ENCODE measurements around the gene ZBTB20.

ZBTB20 gene

DNA sequence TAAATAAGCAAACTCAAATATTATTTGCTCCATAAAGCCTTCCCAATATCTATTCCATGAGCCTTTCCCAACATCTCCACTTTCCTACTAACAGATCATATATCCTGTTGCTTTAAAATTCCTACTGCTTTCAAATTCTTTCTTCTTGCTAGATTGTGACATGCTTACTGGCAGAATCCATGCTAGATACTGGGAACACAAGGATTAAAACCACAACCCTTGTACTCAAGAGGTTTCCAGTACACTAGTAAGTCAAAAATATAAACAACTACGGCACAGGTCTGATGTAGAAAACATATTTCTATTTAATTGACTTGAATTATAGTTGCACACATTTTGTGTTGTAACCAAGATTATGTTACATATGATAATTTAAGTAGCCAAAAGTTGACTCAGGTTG, 275.0 kb downstream of the ZBTB20 start:
- no peak for DNase-seq (ENCODE audit: low spot score)

DNA sequence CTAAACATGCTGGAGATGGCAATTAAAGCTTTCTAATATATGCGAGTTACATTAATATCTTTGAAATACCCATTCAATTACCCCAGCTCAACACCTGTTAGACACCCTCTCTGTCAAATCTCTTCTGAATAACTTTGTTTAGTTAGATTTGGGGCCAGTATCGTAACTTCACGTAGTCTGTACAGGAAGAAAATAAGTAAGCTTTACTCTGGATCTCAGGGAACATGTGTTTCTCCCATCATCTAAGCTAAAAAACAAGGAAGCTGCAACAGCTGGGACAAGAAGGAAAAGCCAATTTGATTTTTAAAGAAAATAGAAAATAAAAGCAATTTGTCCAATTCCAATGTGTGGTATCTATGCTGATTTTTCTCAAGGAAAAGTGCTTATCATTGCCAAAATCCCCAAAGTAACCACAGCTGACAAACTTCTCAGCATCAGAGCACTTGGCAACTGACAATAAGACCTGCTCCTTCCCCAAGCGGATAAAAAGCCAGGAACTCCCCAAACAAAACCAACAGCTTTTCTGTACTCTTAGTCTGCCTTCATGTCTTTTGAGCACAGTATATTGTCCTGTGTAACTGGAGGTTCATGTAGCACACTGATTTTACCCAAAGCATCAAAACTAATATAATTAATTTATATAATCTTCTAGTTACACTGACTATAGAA, 279.1 kb downstream of the ZBTB20 start:
- no peak for DNase-seq (ENCODE audit: low spot score)

DNA sequence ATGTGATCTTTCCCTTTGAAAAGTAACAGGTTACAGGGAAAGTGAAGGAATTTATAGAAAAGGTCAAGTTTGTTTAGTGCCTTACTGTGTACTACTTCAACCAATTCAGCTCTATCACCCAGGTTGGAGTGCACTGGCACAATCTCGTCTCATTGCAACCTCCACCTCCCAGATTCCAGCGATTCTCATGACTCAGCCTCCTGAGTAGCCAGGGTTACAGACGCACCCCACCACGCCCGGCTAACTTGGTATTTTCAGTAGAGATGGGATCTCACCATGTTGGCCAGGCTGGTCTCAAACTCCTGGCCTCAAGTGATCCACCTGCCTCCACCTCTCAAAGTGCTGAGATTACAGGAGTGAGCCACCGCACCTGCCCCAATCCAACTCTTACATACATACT, 279.7 kb downstream of the ZBTB20 start:
- no peak for DNase-seq (ENCODE audit: low spot score)

DNA sequence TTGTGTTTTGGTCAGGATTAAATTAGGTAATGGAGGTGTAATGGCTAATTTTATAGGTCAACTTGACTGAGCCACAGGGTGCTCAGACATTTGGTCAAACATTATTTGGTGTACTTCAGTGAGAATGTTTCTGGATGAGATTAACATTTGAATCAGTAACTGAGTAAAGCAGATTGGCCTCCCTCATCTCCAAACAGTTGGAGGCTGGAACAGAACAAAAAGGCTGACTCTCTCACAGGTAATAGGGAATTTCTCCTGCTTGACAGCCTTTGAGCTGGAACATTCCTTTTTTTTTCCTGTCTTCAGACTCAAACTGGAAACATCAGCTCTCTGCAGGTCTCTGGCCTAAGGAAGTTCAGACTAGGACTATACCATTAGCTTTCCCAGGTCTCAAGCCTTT, 280.7 kb downstream of the ZBTB20 start:
- no peak for DNase-seq (ENCODE audit: low spot score)

DNA sequence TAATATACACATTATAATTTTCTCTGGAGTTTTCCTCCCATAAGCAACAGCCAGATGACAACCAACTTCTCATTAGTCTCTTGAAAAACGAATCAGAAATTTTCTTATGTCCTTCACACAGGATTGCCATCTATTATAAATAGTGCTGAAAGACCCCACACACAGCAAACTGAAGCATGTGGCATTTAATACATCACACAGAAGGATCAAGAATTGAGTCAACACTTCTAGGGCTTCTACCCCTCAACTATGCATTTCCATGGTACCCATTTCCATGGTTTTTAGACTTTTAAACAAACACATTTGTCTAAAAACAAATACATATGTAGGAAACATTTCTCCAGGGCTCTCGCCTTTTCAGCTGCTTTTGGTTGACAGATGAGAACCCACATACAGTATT, 282.1 kb downstream of the ZBTB20 start:
- DNase-seq (ENCODE audit: low spot score), result no peak

DNA sequence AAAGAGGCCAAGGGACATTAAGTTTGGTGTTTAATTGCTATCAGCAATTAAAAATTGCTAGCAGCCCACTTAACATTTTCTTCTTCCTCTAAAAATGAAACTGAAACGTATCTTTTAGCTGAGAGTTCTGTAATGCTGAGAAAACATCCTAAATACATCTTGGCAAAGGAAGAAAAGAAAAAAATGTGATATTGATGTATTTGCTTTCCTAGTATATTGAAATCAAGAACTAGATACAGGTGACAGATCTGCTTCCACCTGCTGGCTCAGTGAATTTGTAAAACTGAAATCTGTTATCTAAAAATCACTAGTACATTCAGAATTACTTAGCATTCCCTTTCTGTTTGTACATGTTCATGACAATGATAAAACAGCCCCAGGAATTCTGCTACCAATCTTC, 283.2 kb downstream of the ZBTB20 start:
- DNase-seq (ENCODE audit: low spot score), result no peak

DNA sequence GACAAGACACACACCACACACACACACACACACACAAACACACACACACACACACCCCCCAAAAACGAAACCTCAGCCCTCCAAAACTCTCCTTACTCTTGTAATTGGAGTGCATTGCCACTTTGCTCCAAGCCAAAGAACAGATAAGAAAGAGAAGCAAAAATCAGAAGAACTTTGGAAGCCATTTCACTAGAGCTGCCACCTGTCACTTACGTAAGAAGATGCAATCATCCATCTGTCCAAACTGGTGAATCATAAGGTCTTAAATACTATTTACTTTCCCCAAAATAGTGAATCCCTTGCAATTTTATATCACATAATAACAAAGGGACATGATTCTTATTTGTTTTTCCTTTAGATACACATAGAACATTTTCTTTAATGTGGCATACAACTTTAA, 285.4 kb downstream of the ZBTB20 start:
- DNase-seq (ENCODE audit: low spot score), result no peak

DNA sequence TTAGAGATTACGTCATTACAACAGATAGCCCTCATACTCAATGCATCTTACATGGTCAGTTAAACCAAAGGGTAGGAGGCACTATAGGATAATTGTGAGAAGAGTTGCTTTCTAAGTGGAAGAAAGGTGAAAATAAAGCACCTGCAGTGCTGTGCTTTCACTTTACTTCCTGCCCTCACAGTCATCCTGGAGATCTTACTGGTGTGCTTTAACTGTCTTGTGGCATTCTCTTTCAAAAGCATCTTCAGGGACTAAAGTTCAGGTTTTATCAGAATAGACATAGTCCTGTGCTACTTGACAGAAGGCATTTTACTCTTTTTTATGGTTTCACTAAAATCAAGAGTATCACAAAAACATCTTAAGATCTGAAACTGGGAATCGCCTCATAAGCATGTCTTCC, 286.6 kb downstream of the ZBTB20 start:
- DNase-seq (ENCODE audit: low spot score), result no peak

DNA sequence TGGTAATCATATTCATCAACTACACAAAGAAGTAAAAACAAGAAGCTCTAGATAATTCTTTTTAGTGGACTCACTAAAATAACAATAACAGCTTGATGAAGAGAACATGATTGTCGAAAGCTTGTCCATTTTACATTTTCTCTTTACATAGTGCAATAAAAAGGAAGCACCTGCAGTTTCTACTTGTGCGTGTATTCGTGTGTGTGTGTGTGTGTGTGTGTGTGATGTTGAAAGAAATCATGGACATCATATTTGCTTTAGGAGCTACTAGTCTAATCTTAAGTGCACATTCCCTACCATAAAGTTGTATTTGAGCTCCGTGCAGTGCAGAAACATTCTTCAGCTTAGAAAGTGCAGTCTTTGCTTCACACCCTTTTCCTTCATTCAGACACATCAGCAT, 288.8 kb downstream of the ZBTB20 start:
- no peak for DNase-seq (ENCODE audit: low spot score)

DNA sequence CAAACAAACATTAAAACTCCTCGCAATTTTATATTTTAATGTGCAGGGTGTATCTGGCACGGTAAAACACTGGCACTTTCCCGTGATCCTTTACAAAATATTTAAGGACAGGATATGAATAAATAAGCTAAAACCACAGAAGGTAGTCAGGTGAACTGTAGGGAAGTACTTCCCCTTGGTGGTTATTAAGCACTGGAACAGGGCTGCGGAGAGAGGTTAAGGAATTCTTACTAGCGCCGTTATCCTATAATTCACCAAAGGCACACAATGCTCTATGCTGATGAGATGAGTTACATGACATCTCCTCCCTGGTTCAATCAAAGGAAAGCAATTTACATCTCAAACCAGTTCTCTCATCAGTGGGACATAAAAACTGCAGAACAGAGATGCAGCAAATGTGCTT, 289.8 kb downstream of the ZBTB20 start:
- DNase-seq (ENCODE audit: low spot score), result no peak

DNA sequence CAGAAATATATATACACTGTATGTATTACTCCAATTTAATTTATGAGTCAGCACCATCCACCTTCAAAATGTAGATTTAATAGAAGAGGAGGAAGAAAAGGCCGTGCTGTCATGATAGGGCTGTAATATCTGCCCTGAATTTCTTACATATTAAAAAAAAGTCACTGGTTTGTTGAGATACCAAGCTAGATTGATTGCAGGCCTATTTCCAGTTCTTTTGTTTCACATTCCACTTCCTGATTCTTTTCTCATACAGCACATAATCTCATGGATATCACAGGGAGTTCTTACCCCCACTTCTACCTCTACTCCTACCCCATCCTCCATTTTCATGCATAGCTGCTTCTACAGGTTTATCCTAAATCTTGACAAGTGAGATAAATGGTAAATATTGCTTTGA, 290.3 kb downstream of the ZBTB20 start:
- DNase-seq (ENCODE audit: low spot score), result no peak

DNA sequence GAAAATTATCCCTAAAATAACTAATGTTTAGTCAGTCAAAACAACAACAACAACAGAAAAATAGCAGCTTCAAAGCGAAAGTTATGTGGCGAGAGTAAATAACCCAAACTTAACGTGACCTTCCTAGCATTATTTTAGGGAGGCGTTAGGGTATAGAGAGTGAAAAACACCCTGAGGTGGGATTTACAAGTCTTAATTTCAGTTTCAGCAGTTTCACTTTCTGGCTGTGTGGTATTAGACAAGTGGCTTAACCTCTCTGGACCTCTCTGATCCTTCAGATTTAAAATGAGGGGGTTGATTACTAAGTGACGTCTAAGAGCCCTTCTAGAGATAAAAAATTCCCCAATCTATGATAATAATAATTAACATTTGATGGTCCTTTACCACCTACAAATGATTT, 291.2 kb downstream of the ZBTB20 start:
- no peak for DNase-seq (ENCODE audit: low spot score)

DNA sequence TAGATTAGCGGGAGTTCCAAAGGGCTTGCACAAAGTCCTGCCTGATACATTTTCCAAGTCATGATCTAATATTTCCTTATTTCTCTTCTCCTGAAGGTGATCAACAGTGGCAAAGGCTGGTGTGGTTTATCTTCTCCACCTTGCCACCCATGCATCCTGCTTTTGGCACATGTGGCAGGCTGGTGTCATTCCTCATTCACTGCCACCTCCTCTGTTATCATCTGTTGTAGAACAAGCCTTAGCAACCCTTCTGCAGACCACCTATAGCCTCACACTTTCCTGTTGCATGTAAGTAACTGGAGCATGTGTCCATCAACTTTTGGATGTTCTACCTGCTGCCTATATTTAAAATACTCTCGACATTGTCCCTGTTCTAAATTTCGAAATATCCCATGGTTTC, 294.1 kb downstream of the ZBTB20 start:
- no peak for DNase-seq (ENCODE audit: low spot score)

DNA sequence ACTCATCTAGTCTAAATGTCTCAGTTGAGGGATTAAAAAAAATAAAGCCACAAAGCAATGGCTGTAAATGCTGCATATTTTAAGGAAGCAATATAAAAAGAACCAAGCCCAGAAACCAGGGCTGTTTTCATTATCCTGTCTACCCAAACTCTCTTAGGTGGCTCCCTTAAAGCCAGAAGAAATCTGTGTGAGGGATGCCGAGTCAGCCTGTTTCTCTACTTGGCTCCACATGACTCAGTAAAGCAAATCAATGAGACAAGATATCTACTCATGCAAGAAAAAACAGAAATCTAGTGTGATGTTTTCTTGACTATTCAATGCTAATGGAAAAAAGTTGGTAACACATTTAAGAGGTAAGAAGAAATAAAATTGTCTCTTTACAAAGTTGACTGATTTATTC, 296.2 kb downstream of the ZBTB20 start:
- DNase-seq (ENCODE audit: low spot score), result no peak

DNA sequence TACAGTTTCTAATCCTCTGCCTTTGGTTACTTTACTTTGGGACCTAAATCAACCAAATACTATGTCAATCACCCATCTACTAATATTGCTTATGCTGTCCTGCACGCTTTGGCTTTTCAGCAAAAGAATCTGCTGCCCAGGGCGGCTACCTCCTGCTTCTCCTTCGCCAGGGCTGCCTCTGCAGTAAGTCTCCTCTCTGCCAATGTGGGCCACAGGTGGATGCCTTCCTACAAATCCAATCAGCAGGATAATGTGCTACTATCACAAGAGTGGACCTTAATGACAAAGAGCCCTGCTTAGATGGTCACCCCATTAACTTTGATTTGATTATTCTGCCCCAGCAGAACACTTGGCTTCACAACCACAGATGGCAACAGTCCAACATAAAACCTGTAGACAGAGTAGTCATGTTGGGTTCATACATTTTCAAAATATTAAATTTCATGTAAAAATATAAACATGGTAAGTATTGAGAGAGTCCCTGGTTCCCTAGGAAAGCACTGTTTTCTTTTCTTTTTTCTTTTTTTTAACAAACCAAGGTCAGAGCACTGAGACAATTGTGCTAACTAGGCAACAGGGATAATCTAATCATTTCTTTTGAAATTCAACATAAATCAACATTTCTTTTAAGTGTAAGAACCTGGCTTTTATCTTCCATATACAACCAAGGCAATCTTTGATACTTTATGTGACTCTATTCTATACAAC, 298.3 kb downstream of the ZBTB20 start:
- no peak for DNase-seq (ENCODE audit: low spot score)

DNA sequence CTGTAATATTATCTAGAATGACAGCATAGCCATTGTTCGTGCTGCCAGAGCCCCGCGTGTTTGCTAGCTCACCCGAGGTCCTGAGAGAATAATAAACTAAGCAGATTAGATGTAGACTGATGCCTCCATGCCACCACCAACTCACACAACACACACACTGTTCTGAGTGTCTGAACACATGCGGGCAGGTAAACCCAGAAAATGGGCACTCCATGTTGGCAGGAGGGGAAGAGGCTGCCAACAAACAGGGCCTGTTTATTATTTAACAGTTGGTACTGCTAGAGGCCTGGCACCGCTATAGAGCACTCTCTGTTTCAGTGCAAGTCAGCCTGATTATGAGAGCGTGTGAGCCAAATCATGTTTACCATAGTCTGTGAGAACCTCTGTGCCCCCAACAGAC, 299.0 kb downstream of the ZBTB20 start:
- no peak for DNase-seq (ENCODE audit: low spot score)

DNA sequence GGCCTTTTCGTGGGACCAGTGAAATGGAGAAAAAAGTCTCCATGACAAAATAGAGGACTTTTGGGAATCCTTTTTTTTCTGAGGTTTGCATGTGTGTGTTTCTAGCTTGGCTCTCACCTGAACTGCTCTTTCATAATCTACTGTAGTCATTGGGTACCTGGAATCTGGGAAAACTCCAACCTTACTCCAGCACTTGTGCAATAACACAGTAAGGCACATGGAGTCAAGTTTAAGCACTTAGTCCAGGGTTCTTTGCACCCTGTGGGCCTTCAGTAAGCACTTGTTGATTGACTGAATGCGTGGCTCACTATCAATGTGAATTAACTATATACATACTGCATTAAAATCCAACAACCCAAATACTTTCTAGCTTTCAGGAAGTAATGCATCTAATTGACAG, 299.5 kb downstream of the ZBTB20 start:
- DNase-seq (ENCODE audit: low spot score), result no peak

DNA sequence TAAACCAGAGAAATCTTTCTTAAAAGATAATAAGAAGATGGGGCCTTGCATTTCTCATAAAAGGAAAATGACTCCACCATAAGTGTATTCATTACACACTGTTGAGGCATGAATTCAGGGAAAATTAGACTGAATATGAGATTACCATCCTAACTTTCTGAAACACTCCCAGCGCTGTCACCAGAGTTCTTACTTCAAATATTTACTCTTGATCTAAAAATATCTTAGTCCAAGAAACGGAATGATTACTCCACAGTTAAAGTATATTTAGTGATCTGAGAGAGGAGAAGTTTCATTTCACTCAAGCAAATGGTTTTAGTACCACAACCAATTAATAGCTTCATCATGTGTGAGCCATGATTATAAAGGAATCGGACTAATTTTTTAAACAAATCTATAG, 300.3 kb downstream of the ZBTB20 start:
- DNase-seq (ENCODE audit: low spot score), result no peak

DNA sequence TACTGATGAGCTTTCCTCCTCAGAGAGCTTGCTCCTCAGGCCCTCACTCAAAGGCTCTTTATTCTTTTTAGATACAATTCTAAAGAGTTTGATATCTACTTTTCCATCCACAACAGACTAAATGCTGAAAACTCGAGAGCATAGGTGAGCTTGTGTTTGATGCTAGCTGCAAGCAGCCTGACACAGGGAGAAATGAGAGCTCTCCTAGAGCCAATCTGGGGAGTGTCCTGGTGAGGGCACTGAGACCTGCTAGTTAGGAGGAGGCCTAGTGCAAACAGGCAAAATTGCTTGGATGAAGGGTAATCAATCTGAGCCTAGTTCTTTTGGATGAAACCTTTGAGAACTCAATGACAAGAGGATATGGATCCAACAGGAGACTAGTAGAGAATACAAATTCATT, 300.8 kb downstream of the ZBTB20 start:
- DNase-seq (ENCODE audit: low spot score), result no peak

DNA sequence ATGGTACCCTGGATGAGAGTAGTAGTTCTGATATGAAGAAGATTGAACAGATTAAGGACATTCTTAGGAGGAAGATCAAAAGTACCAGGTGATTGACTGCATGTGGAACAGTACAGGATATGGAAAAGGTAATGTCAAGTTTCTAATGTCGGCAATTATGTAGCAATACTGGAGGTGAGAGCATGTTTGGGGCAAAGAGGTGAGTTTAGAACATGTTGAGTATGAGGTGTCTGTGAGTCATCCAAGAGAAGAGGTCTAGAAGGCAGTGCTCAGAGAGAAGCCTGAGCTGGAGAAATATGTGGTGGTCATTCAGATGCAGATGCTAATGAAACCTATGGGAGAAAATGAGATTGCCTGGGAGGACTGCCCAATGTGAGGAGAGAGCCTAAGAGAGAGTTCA, 305.6 kb downstream of the ZBTB20 start:
- no peak for DNase-seq (ENCODE audit: low spot score)

DNA sequence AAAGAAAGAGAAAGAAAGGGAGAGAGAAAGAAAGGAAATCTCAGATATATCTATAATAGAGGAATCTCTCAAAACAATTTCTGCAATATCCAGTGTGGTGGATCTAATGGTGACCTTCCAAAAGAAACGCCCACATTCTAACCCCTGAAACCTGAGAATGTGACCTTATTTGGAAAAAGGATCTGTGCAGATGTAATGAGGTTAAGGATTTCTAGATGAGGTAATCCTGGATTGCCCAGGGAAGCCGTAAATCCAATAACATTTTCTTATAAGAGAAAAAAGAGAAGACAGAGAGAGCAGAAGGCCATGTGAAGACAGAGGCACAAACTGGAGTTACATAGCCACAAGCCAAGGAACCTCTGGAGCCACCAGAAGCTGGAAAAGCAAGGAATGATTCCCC, 307.6 kb downstream of the ZBTB20 start:
- no peak for DNase-seq (ENCODE audit: low spot score)

DNA sequence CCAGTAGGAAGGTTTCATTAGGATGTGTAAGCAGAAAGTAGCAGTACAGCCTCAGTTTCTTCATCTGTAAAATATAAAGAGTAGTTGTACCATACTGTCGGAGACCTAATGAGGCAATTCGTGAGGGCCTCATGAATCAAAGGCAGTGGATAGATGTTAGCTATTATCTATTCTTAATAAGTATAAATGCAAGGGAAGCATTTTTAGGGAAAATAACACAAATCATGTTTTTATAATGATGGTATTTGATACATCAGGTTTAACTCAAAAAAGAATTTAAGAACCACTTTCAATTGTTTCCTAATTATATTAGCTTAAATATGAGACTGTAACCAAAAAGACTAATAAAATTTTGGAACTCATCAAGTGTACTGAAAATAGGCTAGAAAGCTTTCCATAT, 309.1 kb downstream of the ZBTB20 start:
- DNase-seq (ENCODE audit: low spot score), result no peak

DNA sequence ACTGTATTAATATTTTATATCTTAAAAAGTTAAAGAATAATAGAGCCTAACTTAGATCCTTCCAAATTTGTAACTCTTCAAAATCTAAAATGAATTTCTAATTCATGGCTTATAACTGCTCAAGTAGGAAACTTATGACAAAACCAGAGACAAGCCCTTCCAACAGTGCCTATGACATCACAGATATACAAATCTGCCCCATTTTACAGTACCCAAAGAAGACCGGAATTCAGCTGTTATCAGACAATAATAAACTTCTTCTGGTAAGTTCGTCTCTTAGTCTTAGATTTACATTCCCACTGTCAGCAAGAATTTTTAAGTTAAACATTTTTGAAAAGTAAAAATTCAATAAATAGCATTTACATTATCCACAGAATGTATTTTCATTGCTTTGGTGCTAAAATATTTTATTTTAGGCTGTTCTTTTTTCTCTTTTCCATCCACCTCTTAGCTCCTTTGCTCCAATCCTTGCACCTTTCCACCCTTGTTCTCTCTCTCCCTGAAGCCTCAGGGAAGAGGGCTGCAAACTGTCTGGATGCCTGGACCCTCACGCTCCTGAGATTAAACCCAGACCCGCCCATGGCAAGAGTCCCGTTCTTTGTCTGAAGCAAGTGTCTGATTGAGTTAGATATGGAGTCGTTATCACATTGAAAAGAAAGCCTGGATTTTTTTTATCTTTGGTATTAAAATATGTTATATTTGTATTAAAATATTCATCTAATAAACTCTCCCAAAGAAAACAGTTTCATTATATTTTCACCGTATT, 312.7 kb downstream of the ZBTB20 start:
- DNase-seq (ENCODE audit: low spot score), result no peak
